GM23248 (cell line): ENCODE results near the gene SCIMP.

Experiments used
- EZH2 ChIP-seq: fragments of 200-600 bp; sonication (generic); IDR thresholded peaks from 2 replicates; pipeline ENCODE4 v1.6.1; 2018; ENCODE audit warnings: antibody characterized with exemption, mild to moderate bottlenecking; ENCODE audit not compliant: insufficient read depth, poor library complexity, severe bottlenecking
- EZH2phosphoT487 ChIP-seq: fragments of 200-600 bp; sonication (generic); IDR thresholded peaks from 2 replicates; pipeline ENCODE4 v1.6.1; 2018; ENCODE audit warnings: antibody characterized with exemption, moderate library complexity, mild to moderate bottlenecking, low read depth; ENCODE audit not compliant: insufficient read depth

- TF ChIP-seq EZH2 = no peak
- TF ChIP-seq EZH2phosphoT487 = no peak
Observed at GRCh38 chr17:5183410-5183793, 51.3 kb downstream of the SCIMP start.
